T47D (cell line): ENCODE data around the gene AGBL1.

Experiments used
- DNase-seq, 2 experiments: peaks; one replicate each; pipeline versions ENCODE4 v3.0.0 to v3.0.0-alpha.2; 2011 to 2012; ENCODE audit warnings: low read depth in 1 of 2, low spot score in 1 of 2
- JUND ChIP-seq: IDR thresholded peaks from 2 replicates; pipeline ENCODE4 v1.6.1; 2012; ENCODE audit warnings: low read depth
- in situ Hi-C: cut with HindIII; loops from 2 replicates; pipeline ENCODE4 v1.10.0; 2016; ENCODE audit warnings: low sequenced_read_pairs, low pct_unique_long_range_greater_than_20kb

AGBL1 gene

GRCh38 chr15:86079508-86080266 is at the start of gene AGBL1:
AGBL1 (plus strand) TSS chr15:86079871.
- no peak for DNase-seq
- no peak for TF ChIP-seq JUND
- in situ Hi-C loops = no loop called here

DNA sequence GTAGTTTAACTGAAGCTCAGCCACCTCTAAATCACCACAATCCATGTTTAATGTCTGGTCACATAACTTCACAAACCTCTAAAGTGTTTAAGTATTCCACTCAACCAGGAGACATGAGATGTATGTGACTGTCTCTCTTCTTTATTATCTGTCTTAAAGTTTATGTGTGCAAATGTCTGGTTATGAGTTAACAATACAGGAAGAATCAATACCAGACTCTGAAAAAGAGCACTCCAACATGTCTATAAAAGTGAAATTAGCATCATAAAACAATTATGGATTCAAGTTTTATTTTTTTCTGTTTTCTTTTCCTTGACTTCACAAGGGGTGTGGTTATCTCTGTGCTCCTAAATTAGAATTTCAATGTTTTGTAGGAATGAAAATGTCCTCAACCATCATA is 44.8 kb upstream of the AGBL1 start:
- DNase-seq = no peak
- in situ Hi-C loops = no loop called here
- TF ChIP-seq JUND = no peak

DNA sequence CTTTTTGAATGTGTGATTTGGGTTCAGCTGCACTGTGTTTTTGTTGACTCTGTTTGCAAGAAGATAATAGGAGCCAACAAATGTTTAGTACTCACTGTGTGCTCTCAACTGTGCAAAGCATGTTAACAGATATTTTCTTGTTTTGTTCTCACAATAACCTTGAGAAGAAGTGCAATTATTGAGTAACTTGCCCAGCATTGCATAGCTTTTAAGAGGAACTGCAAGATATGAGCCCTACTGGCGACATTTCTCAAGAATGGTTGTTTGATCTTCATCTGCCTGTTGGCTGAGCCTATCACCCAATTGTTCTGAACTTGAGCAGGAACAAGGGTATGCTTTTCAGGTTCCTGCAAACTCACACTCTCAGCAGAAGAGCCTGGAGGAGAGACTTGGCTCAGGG is 43.4 kb upstream of the AGBL1 start:
- TF ChIP-seq JUND = no peak
- in situ Hi-C loops = no loop called here
- no peak for DNase-seq

DNA sequence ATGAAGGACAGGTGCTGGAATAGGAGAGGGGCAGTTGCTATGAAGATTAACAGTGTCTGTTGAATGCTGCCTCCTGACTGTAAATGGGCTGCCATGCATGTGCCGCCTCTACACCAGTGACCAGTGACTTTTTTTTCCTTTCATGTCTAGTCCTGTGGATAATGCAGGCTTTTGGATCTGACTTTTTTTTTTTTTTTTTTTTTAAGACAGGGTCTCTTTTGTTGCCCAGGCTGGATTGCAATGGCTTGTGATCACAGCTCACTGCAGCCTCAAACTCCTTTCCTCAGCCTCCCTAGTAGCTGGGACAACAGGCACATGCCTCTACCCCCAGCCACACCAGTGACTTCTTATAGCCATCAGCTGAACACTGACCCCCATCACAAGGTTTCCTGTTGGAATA is 41.2 kb upstream of the AGBL1 start:
- DNase-seq = no peak
- TF ChIP-seq JUND = no peak
- in situ Hi-C loops = no loop called here

DNA sequence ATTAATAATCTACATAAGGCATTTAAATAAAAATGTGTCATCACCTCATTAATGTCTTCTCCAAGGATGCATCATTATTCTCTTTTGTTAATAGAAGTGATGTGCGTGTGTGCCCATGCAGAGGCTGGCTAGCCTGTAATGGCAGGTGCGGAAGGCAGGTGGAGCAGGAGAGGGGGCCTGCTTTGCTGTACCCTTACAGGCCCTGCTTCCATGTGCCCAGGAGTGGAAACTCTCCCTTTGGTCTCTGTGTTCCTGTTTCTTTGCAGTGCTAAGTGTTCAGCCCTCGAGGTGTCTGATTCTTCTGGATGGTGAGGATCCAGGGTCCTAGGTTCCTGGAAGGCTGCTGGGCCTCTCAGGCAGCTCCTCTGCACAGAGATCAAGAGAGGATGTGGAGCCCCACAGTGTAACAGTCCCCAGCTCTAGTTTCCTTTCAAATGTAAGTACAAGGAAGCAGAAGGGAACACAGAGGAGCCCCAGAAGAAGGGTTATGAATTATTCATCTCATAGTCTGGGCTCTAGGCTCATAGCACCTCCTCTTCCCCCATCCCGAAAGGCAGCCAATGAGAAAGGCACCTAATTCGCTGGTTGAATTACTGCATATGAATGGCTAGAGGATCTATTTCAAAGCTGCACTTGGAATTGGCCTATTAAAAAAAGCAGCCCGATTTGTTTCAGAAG is 39.2 kb upstream of the AGBL1 start:
- in situ Hi-C loops = no loop called here
- TF ChIP-seq JUND = no peak
- DNase-seq = no peak

DNA sequence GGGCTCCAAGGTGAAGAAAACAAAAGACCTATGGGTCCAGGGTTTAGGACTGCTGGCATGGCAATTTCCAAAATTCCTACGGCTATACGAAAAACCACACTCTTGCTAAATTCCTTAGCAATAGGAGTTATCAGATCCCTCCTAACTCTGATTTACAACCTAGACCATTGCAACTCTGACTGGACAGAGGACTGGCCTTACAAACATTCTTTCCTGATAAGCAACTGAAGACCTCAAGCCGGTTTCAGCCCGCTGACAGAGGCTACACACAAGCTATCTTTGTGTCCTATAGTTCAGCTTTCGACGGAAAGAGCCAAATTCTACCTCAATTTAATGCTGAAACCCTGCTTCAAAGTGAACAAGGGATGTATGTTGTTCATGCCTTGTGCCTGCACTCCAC is 38.3 kb upstream of the AGBL1 start:
- in situ Hi-C loops = no loop called here
- no peak for TF ChIP-seq JUND

DNA sequence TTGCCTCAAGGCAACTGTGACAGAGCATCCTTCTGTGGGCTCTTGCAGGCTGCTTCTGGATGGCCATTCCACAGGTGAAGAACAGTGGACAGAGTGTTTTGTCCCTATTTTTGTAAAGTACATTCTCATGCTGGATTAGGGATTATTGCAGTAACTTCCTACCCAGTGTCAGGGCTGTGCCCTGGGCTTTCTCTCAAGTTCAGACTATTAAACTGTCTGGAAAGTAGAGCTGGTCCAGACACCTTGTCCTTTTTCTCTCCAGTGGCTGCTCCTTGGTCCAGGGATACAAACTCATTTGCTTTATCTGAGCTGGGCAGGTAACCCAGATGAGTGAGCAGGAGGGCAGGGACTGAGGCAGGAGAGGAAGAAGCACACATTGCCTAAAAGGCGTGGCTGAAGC is 37.4 kb upstream of the AGBL1 start:
- DNase-seq = no peak
- no peak for TF ChIP-seq JUND
- in situ Hi-C loops = no loop called here

More for the DNA sequence above, 38.3 kb upstream of the AGBL1 start:
- no peak for DNase-seq

GRCh38 chr15:86044981-86045380 is 34.7 kb upstream of the AGBL1 start:
- in situ Hi-C loops = no loop called here
- no peak for DNase-seq
- no peak for TF ChIP-seq JUND

DNA sequence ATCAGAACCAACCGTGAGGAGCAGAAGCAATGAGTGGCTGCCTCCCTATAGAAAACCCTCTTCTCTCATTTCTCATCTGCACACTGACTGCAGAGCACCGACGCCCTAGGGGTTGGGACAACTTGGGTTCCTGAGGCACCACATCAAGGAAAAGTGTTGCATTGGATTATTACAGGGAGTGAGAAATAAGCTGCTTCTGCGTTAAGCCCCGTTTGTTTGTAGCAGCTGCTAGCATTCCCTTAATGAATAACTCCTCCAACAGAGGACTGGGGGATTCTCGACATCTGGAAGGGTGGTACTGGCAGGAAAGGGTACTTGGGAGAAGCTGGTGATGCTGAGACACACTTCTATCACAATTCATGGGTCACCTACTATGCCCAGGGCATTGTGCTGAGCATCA is 25.3 kb upstream of the AGBL1 start:
- no peak for DNase-seq
- in situ Hi-C loops = no loop called here
- TF ChIP-seq JUND = no peak

GRCh38 chr15:86055688-86056087 is 24.0 kb upstream of the AGBL1 start:
- in situ Hi-C loops = no loop called here
- TF ChIP-seq JUND = no peak
- no peak for DNase-seq

DNA sequence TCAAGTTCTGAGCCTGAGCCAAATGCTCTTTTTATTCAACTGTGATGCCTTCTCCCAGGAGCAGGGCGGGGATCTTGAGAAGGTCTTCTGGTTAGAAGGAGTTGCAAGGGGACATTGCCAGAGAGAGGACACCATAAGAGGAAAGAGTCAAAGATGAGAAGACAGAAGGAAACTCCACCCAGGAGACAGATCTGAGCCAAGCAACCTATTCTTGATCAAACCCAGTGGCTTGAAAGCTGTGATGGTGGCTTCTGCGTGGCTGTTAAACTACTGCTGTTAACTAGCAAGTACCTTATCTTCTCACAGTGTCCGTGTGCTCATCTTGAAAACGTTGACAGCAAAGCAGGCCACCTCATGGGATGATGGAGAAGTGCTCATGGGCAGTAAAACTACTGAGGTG is 19.8 kb upstream of the AGBL1 start:
- TF ChIP-seq JUND = no peak
- in situ Hi-C loops = no loop called here
- no peak for DNase-seq

- in situ Hi-C loops = no loop called here
- no peak for TF ChIP-seq JUND
- DNase-seq = no peak
These were observed 19.0 kb upstream of the AGBL1 start for GRCh38 chr15:86060674-86061073.

DNA sequence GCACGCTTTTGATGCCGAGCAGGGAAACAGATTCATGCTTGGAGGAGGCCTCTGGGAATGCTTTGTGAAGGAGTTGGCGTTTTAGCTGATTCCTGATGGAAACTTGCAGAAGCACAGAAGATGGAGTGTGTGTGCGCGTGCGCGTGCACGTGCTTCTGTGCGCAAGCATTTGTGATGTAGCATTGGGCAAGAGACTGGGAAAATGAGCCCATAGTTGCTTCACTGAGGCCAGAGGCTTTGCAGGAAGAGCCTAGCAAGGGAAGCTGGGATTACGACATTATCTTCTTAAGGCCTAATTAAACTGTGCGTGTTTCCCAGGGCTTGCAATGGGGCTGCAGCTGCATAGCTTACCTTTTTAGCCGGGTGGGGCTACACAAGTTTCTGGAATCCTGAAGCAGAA is 18.1 kb upstream of the AGBL1 start:
- in situ Hi-C loops = no loop called here
- TF ChIP-seq JUND = no peak
- no peak for DNase-seq

- in situ Hi-C loops = no loop called here
- DNase-seq = no peak
- TF ChIP-seq JUND = no peak
These were observed 16.9 kb upstream of the AGBL1 start for GRCh38 chr15:86062646-86063243.
